H1 (cell line): ENCODE results near the gene ASAP2. TPM values are rescaled to one million over a fixed set of nuclear protein-coding genes. Genes with fewer than 3 reads are reported as not detected.

Experiments
- CTCF ChIA-PET: fragments of 300-600 bp; sonication (Branson Sonifier 250); formaldehyde crosslinking; loops from one replicate; lab custom pipeline; 2021; ENCODE audit not compliant: partially characterized antibody; lab: Charles Lee
- POLR2A ChIA-PET: fragments of 300-600 bp; sonication (Branson Sonifier 250); formaldehyde crosslinking; loops from one replicate; lab custom pipeline; 2021; ENCODE audit warnings: inconsistent platforms; ENCODE audit not compliant: partially characterized antibody; lab: Charles Lee
- DNase-seq, 2 experiments: peaks; one replicate each; pipeline versions ENCODE4 v3.0.0 to v3.0.0-alpha.2; 2010 to 2022; ENCODE audit warnings: low spot score in 2 of 2, low read depth in 1 of 2, mixed read lengths in 1 of 2
- FAIRE-seq: peaks from 2 replicates; lab custom pipeline; 2011; peaks lifted over from hg19 to GRCh38; lab: Jason Lieb, UNC
- H2AFZ ChIP-seq: 2 replicates; pipeline ENCODE4 v1.8.1; 2012; ENCODE audit warnings: low read length, inconsistent platforms
- H2AK5ac ChIP-seq: 2 replicates; pipeline ENCODE4 v1.6.1; 2013; ENCODE audit warnings: low read depth, low read length
- H2BK120ac ChIP-seq: replicated peaks from 2 replicates; pipeline ENCODE3; 2013; ENCODE audit warnings: low read depth, low read length, inconsistent platforms
- H2BK12ac ChIP-seq: 2 replicates; pipeline ENCODE4 v1.6.1; 2013; ENCODE audit warnings: low read depth, low read length
- H2BK15ac ChIP-seq: 2 replicates; pipeline ENCODE4 v1.6.1; 2013; ENCODE audit warnings: low read length
- H2BK20ac ChIP-seq: 2 replicates; pipeline ENCODE4 v1.6.1; 2013; ENCODE audit warnings: low read length
- H2BK5ac ChIP-seq: 2 replicates; pipeline ENCODE4 v1.6.1; 2013; ENCODE audit warnings: low read depth, low read length
- H3K14ac ChIP-seq: 2 replicates; pipeline ENCODE4 v1.6.1; 2013; ENCODE audit warnings: inconsistent platforms; ENCODE audit not compliant: insufficient read length
- H3K18ac ChIP-seq: 2 replicates; pipeline ENCODE4 v1.6.1; 2013; ENCODE audit warnings: low read length; ENCODE audit errors: extremely low read depth
- H3K23ac ChIP-seq: 2 replicates; pipeline ENCODE4 v1.6.1; 2013; ENCODE audit warnings: inconsistent platforms; ENCODE audit not compliant: insufficient read length
- H3K23me2 ChIP-seq: 2 replicates; pipeline ENCODE4 v1.6.1; 2013; ENCODE audit warnings: low read depth, low read length
- H3K27ac ChIP-seq: 2 replicates; pipeline ENCODE4 v1.6.1; 2011; ENCODE audit warnings: low read depth, low read length, inconsistent platforms
- H3K27me3 ChIP-seq, 4 experiments: replicated peaks in 1 of 4; 1 replicate in 1 of 4; 2 replicates in 3 of 4; pipeline versions ENCODE4 v1.6.1 to v1.8.1; 2011 to 2013; ENCODE audit warnings: low read length in 3 of 4, mild to moderate bottlenecking in 3 of 4, inconsistent platforms in 2 of 4, mixed read lengths in 2 of 4, moderate library complexity in 1 of 4; ENCODE audit not compliant: control insufficient read depth in 3 of 4, insufficient read depth in 3 of 4; ENCODE audit errors: extremely low read depth in 1 of 4
- H3K36me3 ChIP-seq, 4 experiments: 2 replicates each; pipeline versions ENCODE4 v1.6.1 to v1.8.1; 2011 to 2013; ENCODE audit warnings: mild to moderate bottlenecking in 4 of 4, low read length in 3 of 4, moderate library complexity in 2 of 4, control low read depth in 1 of 4, inconsistent platforms in 1 of 4; ENCODE audit not compliant: insufficient read depth in 4 of 4, control insufficient read depth in 2 of 4
- H3K4ac ChIP-seq: replicated peaks from 2 replicates; pipeline ENCODE3; 2013; ENCODE audit warnings: low read length, low read depth, mixed read lengths, inconsistent platforms; ENCODE audit not compliant: insufficient read length
- H3K4me1 ChIP-seq, 4 experiments: replicated peaks in 1 of 4; 1 replicate in 1 of 4; 2 replicates in 3 of 4; pipeline versions ENCODE4 v1.6.1 to v1.8.1; 2011 to 2013; ENCODE audit warnings: low read length in 3 of 4, inconsistent platforms in 2 of 4, mixed read lengths in 1 of 4; ENCODE audit not compliant: insufficient read depth in 4 of 4, control insufficient read depth in 3 of 4
- H3K4me2 ChIP-seq, 2 experiments: 2 replicates each; pipeline versions ENCODE4 v1.6.1 to v1.8.1; 2011 to 2013; ENCODE audit warnings: low read depth in 2 of 2, low read length in 2 of 2, control low read depth in 1 of 2, inconsistent platforms in 1 of 2, mild to moderate bottlenecking in 1 of 2; ENCODE audit not compliant: insufficient read depth in 1 of 2
- H3K4me3 ChIP-seq, 4 experiments: fragments of 200-600, 300-600 bp in 1 of 4; sonication (generic), shearing (Covaris generic), sonication (Bioruptor Twin) in 1 of 4; 2 replicates each; pipeline versions ENCODE4 v1.5.1 to v1.8.1; 2011 to 2016; ENCODE audit warnings: low read length in 4 of 4, low read depth in 3 of 4, control low read depth in 2 of 4, inconsistent platforms in 2 of 4, mild to moderate bottlenecking in 2 of 4, mixed read lengths in 1 of 4, moderate library complexity in 1 of 4; ENCODE audit not compliant: insufficient read depth in 2 of 4; ENCODE audit errors: extremely low read depth in 1 of 4
- H3K56ac ChIP-seq: replicated peaks from 2 replicates; pipeline ENCODE3; 2013; ENCODE audit warnings: low read depth, mild to moderate bottlenecking, mixed read lengths, low read length, inconsistent platforms; ENCODE audit not compliant: insufficient read length
- H3K79me1 ChIP-seq: 2 replicates; pipeline ENCODE4 v1.6.1; 2013; ENCODE audit warnings: low read depth, low read length, control low read depth
- H3K79me2 ChIP-seq, 2 experiments: 2 replicates each; pipeline versions ENCODE4 v1.6.1 to v1.8.1; 2012 to 2013; ENCODE audit warnings: low read length in 2 of 2, mild to moderate bottlenecking in 2 of 2, inconsistent platforms in 1 of 2; ENCODE audit not compliant: insufficient read depth in 2 of 2, control insufficient read depth in 1 of 2
- H3K9ac ChIP-seq, 4 experiments: replicated peaks in 1 of 4; 1 replicate in 1 of 4; 2 replicates in 3 of 4; pipeline versions ENCODE4 v1.6.1 to v1.8.1; 2011 to 2013; ENCODE audit warnings: low read depth in 3 of 4, low read length in 3 of 4, control low read depth in 2 of 4, mild to moderate bottlenecking in 2 of 4, moderate library complexity in 2 of 4, inconsistent platforms in 1 of 4; ENCODE audit errors: extremely low read depth in 1 of 4
- H3K9me3 ChIP-seq, 2 experiments: 2 replicates each; pipeline versions ENCODE4 v1.6.1 to v1.8.1; 2012 to 2013; ENCODE audit warnings: mild to moderate bottlenecking in 2 of 2, moderate library complexity in 2 of 2, control low read depth in 1 of 2, inconsistent platforms in 1 of 2, low read depth in 1 of 2, low read length in 1 of 2, mixed read lengths in 1 of 2; ENCODE audit not compliant: insufficient read depth in 2 of 2
- H4K20me1 ChIP-seq, 2 experiments: replicated peaks in 1 of 2; 2 replicates each; pipeline versions ENCODE3 to v1.8.1; 2011 to 2013; ENCODE audit warnings: inconsistent platforms in 2 of 2, low read length in 2 of 2, mild to moderate bottlenecking in 1 of 2; ENCODE audit not compliant: insufficient read depth in 2 of 2, control insufficient read depth in 1 of 2
- H4K5ac ChIP-seq: 2 replicates; pipeline ENCODE4 v1.6.1; 2013; ENCODE audit warnings: low read length, low read depth, mixed read lengths, inconsistent platforms; ENCODE audit not compliant: insufficient read length
- H4K8ac ChIP-seq: 2 replicates; pipeline ENCODE4 v1.8.0; 2013; ENCODE audit warnings: mild to moderate bottlenecking, moderate library complexity, low read length, inconsistent platforms; ENCODE audit not compliant: insufficient read depth; ENCODE audit errors: extremely low read depth
- H4K91ac ChIP-seq: replicated peaks from 2 replicates; pipeline ENCODE3; 2013; ENCODE audit warnings: low read length, mixed read lengths, inconsistent platforms; ENCODE audit not compliant: insufficient read length
- ATF3 ChIP-seq: IDR thresholded peaks from 2 replicates; pipeline ENCODE4 v1.6.1; 2011; ENCODE audit warnings: low read depth, mild to moderate bottlenecking, low read length; ENCODE audit not compliant: insufficient read depth
- JUND ChIP-seq: IDR thresholded peaks from 2 replicates; pipeline ENCODE4 v1.6.1; 2011; ENCODE audit warnings: mild to moderate bottlenecking, improper control_type of control experiment, low read length
- KDM4A ChIP-seq: IDR thresholded peaks from one replicate; pipeline ENCODE4 v1.7.1; 2012; ENCODE audit warnings: low read depth, mild to moderate bottlenecking, moderate library complexity, low read length, inconsistent platforms; ENCODE audit not compliant: severe bottlenecking
- KDM5A ChIP-seq: fragments of 200-600 bp; IDR thresholded peaks from 2 replicates; pipeline ENCODE4 v1.7.1; 2012; ENCODE audit warnings: mild to moderate bottlenecking, low read length, inconsistent platforms, mixed read lengths
- POU5F1 ChIP-seq: IDR thresholded peaks from 2 replicates; pipeline ENCODE4 v1.6.1; 2011; ENCODE audit warnings: low read depth, mild to moderate bottlenecking, low read length, moderate library complexity
- SAP30 ChIP-seq: fragments of 300-600 bp; sonication (generic); IDR thresholded peaks from 2 replicates; pipeline ENCODE4 v1.7.1; 2012; ENCODE audit warnings: low read length, moderate library complexity, mild to moderate bottlenecking, inconsistent platforms; ENCODE audit not compliant: insufficient read depth, insufficient replicate concordance
- SIN3A ChIP-seq, 2 experiments: IDR thresholded peaks in 1 of 2; conservative IDR thresholded peaks in 1 of 2; 2 replicates each; pipeline ENCODE4 v1.6.1; 2011 to 2012; ENCODE audit warnings: low read length in 2 of 2, improper control_type of control experiment in 1 of 2, low read depth in 1 of 2, mild to moderate bottlenecking in 1 of 2
- SIRT6 ChIP-seq: IDR thresholded peaks from one replicate; pipeline ENCODE4 v1.7.1; 2012; ENCODE audit warnings: low read length, inconsistent platforms
- SP2 ChIP-seq: IDR thresholded peaks from 2 replicates; pipeline ENCODE4 v1.6.1; 2012; ENCODE audit warnings: mild to moderate bottlenecking, low read length, inconsistent platforms
- SP4 ChIP-seq: IDR thresholded peaks from 2 replicates; pipeline ENCODE4 v1.6.1; 2012; ENCODE audit warnings: low read length, inconsistent platforms
- SUZ12 ChIP-seq: fragments of 200-600 bp; sonication (generic); IDR thresholded peaks from 2 replicates; pipeline ENCODE4 v1.6.1; 2012; ENCODE audit warnings: mild to moderate bottlenecking, inconsistent platforms, low read length, moderate library complexity, mixed read lengths
- TBP ChIP-seq: IDR thresholded peaks from 2 replicates; pipeline ENCODE4 v1.6.1; 2011; ENCODE audit warnings: low read depth, low read length, improper control_type of control experiment
- USF2 ChIP-seq: IDR thresholded peaks from 2 replicates; pipeline ENCODE4 v1.6.1; 2011; ENCODE audit warnings: low read length, improper control_type of control experiment
- WGBS, 2 experiments: shearing (Covaris generic) in 1 of 2; methylation state at CpG; one replicate each; pipeline versions ENCODE4 v1.1.6 to v1.1.7; 2013 to 2015; ENCODE audit warnings: low lambda C conversion rate in 2 of 2, mixed read lengths in 2 of 2, inconsistent platforms in 1 of 2, low coverage in 1 of 2, missing lambda C conversion rate in 1 of 2; ENCODE audit not compliant: insufficient replicate concordance in 2 of 2, insufficient coverage in 1 of 2, insufficient read length in 1 of 2; ENCODE audit errors: extremely low coverage in 1 of 2, missing lambda C conversion rate in 1 of 2; 5-methylcytosine and 5-hydroxymethylcytosine counted together
- polyA plus RNA-seq, 7 experiments: library from polyadenylated mRNA; depleted of rRNA in 3 of 7; stranded (reverse) in 5 of 7; unstranded in 2 of 7; fragments of >200 nt in 5 of 7; fragments of 200-250 nt in 2 of 7; gene quantifications; 1 replicate in 5 of 7; 2 replicates in 1 of 7; 4 replicates in 1 of 7; pipeline versions ENCODE4 v1.2.1 to v1.2.3, GENCODE V29; 2011 to 2013; ENCODE audit warnings: missing spikeins in 2 of 7, mixed read lengths in 2 of 7
- total RNA-seq: library from RNA; stranded (reverse); fragmentation: NEBNext Ultra II Directional; extraction: Animal tissue kit (Norgen Biotek cat#: 25700); gene quantifications from 2 replicates; pipeline ENCODE4 v1.2.1, GENCODE V29; 2021

ASAP2 gene
- total and polyA plus RNA-seq, 2 of the 8 experiments (the other 6 are each of a cell fraction or from before 2014, with no cell fraction given): 10.2 to 18.7 TPM

DNA sequence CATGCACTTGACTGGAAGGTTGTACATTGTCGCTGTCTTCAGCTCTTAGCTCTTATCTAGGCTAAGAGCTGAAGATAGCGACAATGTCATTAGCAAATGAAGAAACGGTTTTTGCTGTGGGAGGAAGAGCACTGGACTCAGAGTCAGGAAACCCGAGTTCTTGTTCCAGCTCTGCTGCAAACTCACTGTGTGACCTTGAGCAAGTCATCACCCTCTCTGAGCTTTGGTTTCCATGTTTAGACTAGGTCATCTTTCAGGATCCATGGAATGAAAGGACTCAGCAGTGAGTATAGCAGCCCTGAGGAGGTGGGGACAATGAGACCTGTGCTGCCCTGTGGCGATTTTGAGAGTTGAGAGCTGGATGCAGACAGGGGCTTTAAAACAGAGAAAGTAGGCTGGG, 85.3 kb downstream of the ASAP2 start:
- no peaks in the 10 kb centered on the region for H3K9me3 ChIP-seq
- H3K36me3 ChIP-seq: no peaks in the 10 kb centered on the region
- no peak for FAIRE-seq
- no peak overlapping the region for H3K27ac ChIP-seq
- H3K79me1 ChIP-seq: no peaks in the 10 kb centered on the region; the same call in 1 of the 2 replicates
- DNase-seq: no peak
- no peak overlapping the region for H2AFZ ChIP-seq
- H4K91ac ChIP-seq: no peak overlapping the region
- peaks cover 2 to 21% (median 11%) of the 10 kb centered on the region in 4 experiments for H3K4me1 ChIP-seq
- H3K79me2 ChIP-seq: no peaks in the 10 kb centered on the region; a peak in 1 of 4 replicates
- no peak overlapping the region for H3K4me3 ChIP-seq
- no peak overlapping the region for H3K9ac ChIP-seq
- POLR2A ChIA-PET: interaction anchor here (0.8 to 1.6 kb wide), 2 partner anchors 9 kb away, joined by 3 to 5 read pairs; no protein-coding TSS in a partner anchor
- no peaks in the 10 kb centered on the region for H3K23me2 ChIP-seq
- H2AK5ac ChIP-seq: 0 out of 2 replicates have a peak overlapping the region, but pooled peaks have one; percentile 57
- no peak overlapping the region for H3K4ac ChIP-seq
- no peak overlapping the region; the same call in 1 of the 2 replicates for H2BK12ac ChIP-seq
- H3K14ac ChIP-seq: no peak overlapping the region
- no peak overlapping the region for H2BK5ac ChIP-seq
- no peak overlapping the region for H3K23ac ChIP-seq
- no peak overlapping the region for H3K18ac ChIP-seq
- peaks cover 0 to 2% of the 10 kb centered on the region in 2 experiments for H4K20me1 ChIP-seq
- no peak overlapping the region for H2BK120ac ChIP-seq
- WGBS, 2 experiments: 87% methylated on average over 5 of the region's 5 CpGs; no CpG with 5 or more reads in 1 of the 2 experiments
- H3K56ac ChIP-seq: no peak overlapping the region
- no peak overlapping the region for H4K5ac ChIP-seq
- H2BK15ac ChIP-seq: no peak overlapping the region
- no peak overlapping the region for H2BK20ac ChIP-seq
- peak overlapping the region; percentile 43; the same call in 1 of the 2 replicates for H4K8ac ChIP-seq
- no peaks in the 10 kb centered on the region; a peak in 1 of 7 replicates for H3K27me3 ChIP-seq
- CTCF ChIA-PET: no interaction called here
- H3K4me2 ChIP-seq: no peak overlapping the region
- TF ChIP-seq TBP (no peak), POU5F1 (no peak), SUZ12 (no peak), SIN3A (conservative IDR thresholded peaks at IDR 0.05 in 1 of 2, IDR thresholded peaks at IDR 0.05 in 1 of 2; ENCODE audit: low read depth in 1 of 2, low read length in 2 of 2) (no peak), ATF3 (no peak), SP4 (no peak), SP2 (no peak), SAP30 (no peak), USF2 (no peak), KDM5A (no peak), SIRT6 (no peak), JUND (no peak), KDM4A (no peak)
